Smooth muscle cell (in vitro differentiated cells): ENCODE data around the gene WWC2. TPM values are rescaled to one million over a fixed set of nuclear protein-coding genes. Genes with fewer than 3 reads are reported as not detected.

Experiments
- DNase-seq: peaks from one replicate; lab custom pipeline; 2025; ENCODE audit not compliant: unreplicated experiment; lab: John Stamatoyannopoulos, UW
- H2AFZ ChIP-seq: fragments of 200-600 bp; sonication (generic); 2 replicates; pipeline ENCODE4 v1.6.0; 2016; ENCODE audit warnings: antibody characterized with exemption, low read depth, mild to moderate bottlenecking
- H3F3A ChIP-seq: fragments of 200-600 bp; sonication (generic); 2 replicates; pipeline ENCODE4 v1.6.0; 2017; ENCODE audit warnings: antibody characterized with exemption, low read depth
- H3K27ac ChIP-seq: fragments of 200-600 bp; sonication (generic); 2 replicates; pipeline ENCODE4 v1.5.1; 2016; ENCODE audit warnings: low read depth, mild to moderate bottlenecking
- H3K27me3 ChIP-seq: fragments of 200-600 bp; sonication (generic); 2 replicates; pipeline ENCODE4 v1.6.1; 2016; ENCODE audit warnings: low read depth, mild to moderate bottlenecking
- H3K36me3 ChIP-seq: fragments of 200-600 bp; sonication (generic); 2 replicates; pipeline ENCODE4 v1.5.1; 2016; ENCODE audit warnings: low read depth
- H3K4me1 ChIP-seq: fragments of 200-600 bp; sonication (generic); 2 replicates; pipeline ENCODE4 v1.5.1; 2016; ENCODE audit warnings: low read depth
- H3K4me2 ChIP-seq: fragments of 200-600 bp; sonication (generic); 2 replicates; pipeline ENCODE4 v1.6.0; 2016; ENCODE audit warnings: mild to moderate bottlenecking
- H3K4me3 ChIP-seq: fragments of 200-600 bp; sonication (generic); 2 replicates; pipeline ENCODE4 v1.5.1; 2016; ENCODE audit warnings: mild to moderate bottlenecking
- H3K79me2 ChIP-seq: fragments of 200-600 bp; sonication (generic); 2 replicates; pipeline ENCODE4 v1.6.0; 2016; ENCODE audit warnings: low read depth, mild to moderate bottlenecking
- H3K9ac ChIP-seq: fragments of 200-600 bp; sonication (generic); 2 replicates; pipeline ENCODE4 v1.6.0; 2016; ENCODE audit warnings: low read depth
- H3K9me3 ChIP-seq: fragments of 200-600 bp; sonication (generic); replicated peaks from 2 replicates; pipeline ENCODE4 v1.5.1; 2016; ENCODE audit warnings: low read depth
- H4K20me1 ChIP-seq: fragments of 200-600 bp; sonication (generic); 2 replicates; pipeline ENCODE4 v1.6.0; 2016; ENCODE audit warnings: low read depth
- WGBS: methylation state at CpG from one replicate; pipeline ENCODE4 v1.1.7; 2016; ENCODE audit warnings: low lambda C conversion rate; 5-methylcytosine and 5-hydroxymethylcytosine counted together
- polyA plus RNA-seq: library from polyadenylated mRNA; unstranded; fragments of >200 nt; fragmentation: Nextera tagmentation; extraction: Ambion mirVana; gene quantifications from 2 replicates; pipeline ENCODE4 v1.2.1, GENCODE V29; 2016
- total RNA-seq: library from RNA; depleted of rRNA; stranded (reverse); fragments of >200 nt; gene quantifications from 2 replicates; pipeline ENCODE4 v1.2.3, GENCODE V29; 2014
- TF ChIP-seq, protein P1 (sequence below): fragments of 200-600 bp; sonication (generic); IDR thresholded peaks from 2 replicates; pipeline ENCODE4 v1.5.1; 2017; ENCODE audit warnings: borderline replicate concordance, mild to moderate bottlenecking, antibody characterized with exemption; ENCODE audit not compliant: insufficient read depth, poor library complexity, severe bottlenecking

The WWC2 gene
- total and polyA plus RNA-seq, 2 experiments from 2014 or later = 11.2 to 13.5 TPM

DNA sequence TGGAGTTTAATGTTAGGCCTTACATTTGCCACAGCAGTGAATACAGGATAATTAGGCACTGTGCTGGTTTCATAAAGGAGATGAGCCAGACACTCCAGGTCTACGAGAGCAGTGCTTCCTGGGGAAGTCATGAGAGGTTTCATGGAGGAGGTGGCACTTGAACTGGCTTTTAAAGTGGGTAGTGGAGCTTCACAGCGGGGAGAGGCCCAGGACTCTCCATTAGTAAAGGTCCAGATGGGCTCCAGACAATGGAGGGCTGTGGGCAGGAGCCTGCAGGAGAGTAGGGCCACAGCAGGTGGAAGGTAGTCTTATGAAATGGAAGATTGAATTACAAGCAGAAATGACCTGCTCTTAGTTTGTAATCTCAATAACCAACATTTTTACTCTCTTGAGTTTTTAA is 192.0 kb downstream of the WWC2 start:
- H3K9ac ChIP-seq = no peak overlapping the region
- DNase-seq = no peak
- peaks cover 3% of the 10 kb centered on the region for H3K36me3 ChIP-seq
- no peak overlapping the region for H2AFZ ChIP-seq
- H3K27me3 ChIP-seq = no peaks in the 10 kb centered on the region
- TF ChIP-seq, protein P1, sequence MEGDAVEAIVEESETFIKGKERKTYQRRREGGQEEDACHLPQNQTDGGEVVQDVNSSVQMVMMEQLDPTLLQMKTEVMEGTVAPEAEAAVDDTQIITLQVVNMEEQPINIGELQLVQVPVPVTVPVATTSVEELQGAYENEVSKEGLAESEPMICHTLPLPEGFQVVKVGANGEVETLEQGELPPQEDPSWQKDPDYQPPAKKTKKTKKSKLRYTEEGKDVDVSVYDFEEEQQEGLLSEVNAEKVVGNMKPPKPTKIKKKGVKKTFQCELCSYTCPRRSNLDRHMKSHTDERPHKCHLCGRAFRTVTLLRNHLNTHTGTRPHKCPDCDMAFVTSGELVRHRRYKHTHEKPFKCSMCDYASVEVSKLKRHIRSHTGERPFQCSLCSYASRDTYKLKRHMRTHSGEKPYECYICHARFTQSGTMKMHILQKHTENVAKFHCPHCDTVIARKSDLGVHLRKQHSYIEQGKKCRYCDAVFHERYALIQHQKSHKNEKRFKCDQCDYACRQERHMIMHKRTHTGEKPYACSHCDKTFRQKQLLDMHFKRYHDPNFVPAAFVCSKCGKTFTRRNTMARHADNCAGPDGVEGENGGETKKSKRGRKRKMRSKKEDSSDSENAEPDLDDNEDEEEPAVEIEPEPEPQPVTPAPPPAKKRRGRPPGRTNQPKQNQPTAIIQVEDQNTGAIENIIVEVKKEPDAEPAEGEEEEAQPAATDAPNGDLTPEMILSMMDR = no peak
- no peak overlapping the region for H3K4me2 ChIP-seq
- H3K4me1 ChIP-seq = no peaks in the 10 kb centered on the region
- H3K27ac ChIP-seq = no peak overlapping the region
- no peaks in the 10 kb centered on the region for H4K20me1 ChIP-seq
- no peaks in the 10 kb centered on the region for H3K79me2 ChIP-seq
- H3K4me3 ChIP-seq = no peak overlapping the region
- no peaks in the 10 kb centered on the region for H3K9me3 ChIP-seq
- 95% methylated on average over 2 of the region's 2 CpGs for WGBS
- H3F3A ChIP-seq = no peaks in the 10 kb centered on the region

DNA sequence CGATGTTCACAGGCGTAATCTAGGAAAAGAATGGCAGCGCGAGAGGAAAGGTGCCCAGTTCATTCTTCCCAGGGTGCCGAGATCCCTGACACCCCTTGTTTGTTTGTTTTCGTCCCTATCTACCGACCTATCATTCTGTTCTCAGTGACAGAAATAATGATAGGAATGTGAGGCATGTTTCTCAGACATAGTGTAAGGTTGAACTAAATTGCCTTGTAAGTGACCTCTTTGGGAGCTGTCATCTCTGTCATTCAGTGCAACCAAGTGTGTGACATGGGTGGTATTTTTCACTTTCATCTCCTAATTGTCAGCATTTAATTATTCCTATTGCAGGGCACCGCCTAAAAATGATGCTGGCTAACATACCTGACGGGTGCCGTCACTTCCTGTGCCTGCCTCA is 196.7 kb downstream of the WWC2 start:
- no peaks in the 10 kb centered on the region for H3K9me3 ChIP-seq
- H3F3A ChIP-seq = no peaks in the 10 kb centered on the region
- no peak overlapping the region for H3K27ac ChIP-seq
- no peak overlapping the region for H2AFZ ChIP-seq
- TF ChIP-seq, protein P1 = no peak
- no peak overlapping the region for H3K4me3 ChIP-seq
- H3K79me2 ChIP-seq = no peaks in the 10 kb centered on the region
- 83% methylated on average over 10 of the region's 10 CpGs for WGBS
- H3K4me2 ChIP-seq = no peak overlapping the region
- no peak for DNase-seq
- H3K4me1 ChIP-seq = no peaks in the 10 kb centered on the region
- peaks cover 3% of the 10 kb centered on the region for H3K36me3 ChIP-seq
- H3K9ac ChIP-seq = no peak overlapping the region
- H4K20me1 ChIP-seq = no peaks in the 10 kb centered on the region
- H3K27me3 ChIP-seq = no peaks in the 10 kb centered on the region

DNA sequence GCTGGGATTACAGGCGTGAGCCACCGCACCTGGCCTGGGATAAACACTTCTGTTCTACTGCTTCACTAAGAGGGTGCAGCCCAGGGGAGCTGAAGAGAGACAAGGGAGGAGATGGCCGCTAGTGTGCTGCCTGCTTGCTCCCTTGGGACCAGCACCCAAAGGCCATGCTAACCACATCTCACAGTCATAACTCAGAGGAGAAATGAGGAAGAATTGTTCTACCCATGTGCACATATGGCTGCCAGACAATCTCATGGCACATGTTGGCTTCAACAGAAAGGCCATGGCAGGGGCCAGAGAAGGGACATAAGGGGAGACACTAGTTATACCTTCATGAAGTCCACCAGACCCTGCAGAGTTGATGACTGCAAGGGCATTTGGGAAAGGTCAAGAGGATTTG is 198.6 kb downstream of the WWC2 start:
- Histone ChIP-seq H3K4me2 (no peak overlapping the region), H3K4me1 (no peaks in the 10 kb centered on the region), H2AFZ (no peak overlapping the region), H3K4me3 (no peak overlapping the region), H3K27me3 (no peaks in the 10 kb centered on the region), H3K27ac (no peak overlapping the region), H3K36me3 (peaks cover 3% of the 10 kb centered on the region), H3K79me2 (no peaks in the 10 kb centered on the region), H3K9me3 (no peaks in the 10 kb centered on the region), H3K9ac (no peak overlapping the region), H4K20me1 (no peaks in the 10 kb centered on the region), H3F3A (no peaks in the 10 kb centered on the region)
- WGBS = 96% methylated on average over 3 of the region's 3 CpGs
- TF ChIP-seq, protein P1 = no peak
- DNase-seq = no peak

DNA sequence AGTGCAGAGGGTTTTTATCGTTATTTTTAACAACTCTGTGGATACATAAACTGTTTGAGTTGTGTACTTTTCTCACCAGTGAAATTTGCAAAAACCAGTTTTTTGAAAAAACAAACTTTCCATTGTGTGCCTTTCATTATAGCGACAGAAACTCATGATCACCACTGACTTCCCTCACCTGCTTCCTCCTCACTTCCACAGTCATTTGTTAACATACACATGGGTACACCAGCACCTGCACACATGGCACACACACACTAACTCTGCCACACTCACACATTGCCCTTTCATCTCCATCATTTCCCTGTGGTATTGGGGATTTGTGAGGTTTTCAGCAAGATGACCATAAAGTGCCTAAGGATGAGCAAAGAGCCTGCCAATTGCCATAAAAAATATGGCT is 200.4 kb downstream of the WWC2 start:
- Histone ChIP-seq H3K9ac (no peak overlapping the region), H3K9me3 (no peaks in the 10 kb centered on the region), H4K20me1 (no peaks in the 10 kb centered on the region), H3K4me3 (no peak overlapping the region), H3K79me2 (no peaks in the 10 kb centered on the region), H3K36me3 (peaks cover 3% of the 10 kb centered on the region), H3F3A (no peaks in the 10 kb centered on the region), H3K4me2 (no peak overlapping the region), H2AFZ (no peak overlapping the region), H3K27me3 (no peaks in the 10 kb centered on the region), H3K4me1 (no peaks in the 10 kb centered on the region), H3K27ac (no peak overlapping the region)
- WGBS = 93% methylated on average over 2 of the region's 2 CpGs
- no peak for DNase-seq
- TF ChIP-seq, protein P1 = no peak
